ENCODE data around the gene DNAH10. TPM values are rescaled to one million over a fixed set of nuclear protein-coding genes. Genes with fewer than 3 reads are reported as not detected.

Gene DNAH10
- total RNA-seq, 2 experiments from 2014 or later: 0.11 to 0.19 TPM

DNA sequence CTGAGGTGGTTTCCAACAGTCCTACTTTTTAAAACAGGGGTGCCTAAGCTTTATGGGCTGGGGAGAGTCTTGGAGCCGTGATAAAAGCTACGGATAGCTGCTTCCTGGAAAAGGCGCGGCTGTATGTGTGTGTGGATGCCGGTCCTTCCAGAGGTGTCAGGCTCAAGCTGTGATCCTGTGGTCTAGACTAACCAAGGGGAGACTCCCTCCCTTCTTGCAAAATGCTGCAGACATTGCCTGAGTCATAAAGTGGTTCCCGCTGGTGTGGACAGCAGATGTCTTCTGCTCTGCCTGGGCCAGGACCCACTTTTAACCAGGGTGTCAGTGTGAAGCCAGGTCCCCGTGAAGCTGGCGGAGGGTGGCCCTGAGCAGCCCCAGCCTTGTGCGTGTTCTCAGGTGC, 172.7 kb downstream of the DNAH10 start:
- ChIA-PET CTCF (ENCODE audit: unreplicated experiment) (no interaction called here), POLR2A (no interaction called here)
- Histone ChIP-seq H3K27ac (ENCODE audit: low read depth, low read length, poor library complexity, severe bottlenecking) (no peak overlapping the region), H3K4me3 (ENCODE audit: low read depth, low read length, poor library complexity, severe bottlenecking) (no peak overlapping the region), H4K20me1 (ENCODE audit: insufficient read depth, low read length) (no peaks in the 10 kb centered on the region), H3K4me1 (ENCODE audit: insufficient read depth, low read length, poor library complexity, severe bottlenecking) (no peaks in the 10 kb centered on the region), H2AFZ (ENCODE audit: low read length) (no peak overlapping the region), H3K4me2 (ENCODE audit: low read length) (no peak overlapping the region), H3K9me2 (ENCODE audit: insufficient read depth, low read length) (no peaks in the 10 kb centered on the region), H3K79me2 (ENCODE audit: insufficient read depth, low read depth, low read length) (no peaks in the 10 kb centered on the region), H3K36me3 (ENCODE audit: insufficient read depth, low read length) (no peaks in the 10 kb centered on the region), H3K9me3 (ENCODE audit: low read length) (no peaks in the 10 kb centered on the region)
- TF ChIP-seq EZH2phosphoT487 (IDR thresholded peaks at IDR 0.05; ENCODE audit: borderline replicate concordance, low read depth, low read length): no peak
- TF ChIP-seq, protein P1, sequence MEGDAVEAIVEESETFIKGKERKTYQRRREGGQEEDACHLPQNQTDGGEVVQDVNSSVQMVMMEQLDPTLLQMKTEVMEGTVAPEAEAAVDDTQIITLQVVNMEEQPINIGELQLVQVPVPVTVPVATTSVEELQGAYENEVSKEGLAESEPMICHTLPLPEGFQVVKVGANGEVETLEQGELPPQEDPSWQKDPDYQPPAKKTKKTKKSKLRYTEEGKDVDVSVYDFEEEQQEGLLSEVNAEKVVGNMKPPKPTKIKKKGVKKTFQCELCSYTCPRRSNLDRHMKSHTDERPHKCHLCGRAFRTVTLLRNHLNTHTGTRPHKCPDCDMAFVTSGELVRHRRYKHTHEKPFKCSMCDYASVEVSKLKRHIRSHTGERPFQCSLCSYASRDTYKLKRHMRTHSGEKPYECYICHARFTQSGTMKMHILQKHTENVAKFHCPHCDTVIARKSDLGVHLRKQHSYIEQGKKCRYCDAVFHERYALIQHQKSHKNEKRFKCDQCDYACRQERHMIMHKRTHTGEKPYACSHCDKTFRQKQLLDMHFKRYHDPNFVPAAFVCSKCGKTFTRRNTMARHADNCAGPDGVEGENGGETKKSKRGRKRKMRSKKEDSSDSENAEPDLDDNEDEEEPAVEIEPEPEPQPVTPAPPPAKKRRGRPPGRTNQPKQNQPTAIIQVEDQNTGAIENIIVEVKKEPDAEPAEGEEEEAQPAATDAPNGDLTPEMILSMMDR (conservative IDR thresholded peaks at IDR 0.05; ENCODE audit: low read length): no peak
- no TSS peak for BruUV-seq (replicated peaks)
- intact Hi-C loops (cut with micrococcal nuclease; ENCODE audit: unreplicated experiment): no loop called here
- DNase-seq (ENCODE audit: low spot score): no peak

GRCh38 chr12:123935956-123936355, 173.9 kb downstream of the DNAH10 start:
- POLR2A ChIA-PET: no interaction called here
- Histone ChIP-seq H3K4me2 (ENCODE audit: low read length) (no peak overlapping the region), H3K36me3 (ENCODE audit: insufficient read depth, low read length) (no peaks in the 10 kb centered on the region), H3K9me2 (ENCODE audit: insufficient read depth, low read length) (no peaks in the 10 kb centered on the region), H2AFZ (ENCODE audit: low read length) (no peak overlapping the region), H3K4me3 (ENCODE audit: low read depth, low read length, poor library complexity, severe bottlenecking) (no peak overlapping the region), H3K9me3 (ENCODE audit: low read length) (no peaks in the 10 kb centered on the region), H4K20me1 (ENCODE audit: insufficient read depth, low read length) (no peaks in the 10 kb centered on the region), H3K27ac (ENCODE audit: low read depth, low read length, poor library complexity, severe bottlenecking) (no peak overlapping the region), H3K4me1 (ENCODE audit: insufficient read depth, low read length, poor library complexity, severe bottlenecking) (no peaks in the 10 kb centered on the region), H3K79me2 (ENCODE audit: insufficient read depth, low read depth, low read length) (no peaks in the 10 kb centered on the region)
- no TSS peak for BruUV-seq (replicated peaks)
- TF ChIP-seq EZH2phosphoT487 (IDR thresholded peaks at IDR 0.05; ENCODE audit: borderline replicate concordance, low read depth, low read length): no peak
- TF ChIP-seq, protein P1 (conservative IDR thresholded peaks at IDR 0.05; ENCODE audit: low read length): no peak
- intact Hi-C loops (cut with micrococcal nuclease; ENCODE audit: unreplicated experiment): no loop called here
- CTCF ChIA-PET (ENCODE audit: unreplicated experiment): no interaction called here
- no peak for DNase-seq (ENCODE audit: low spot score)

GRCh38 chr12:123936471-123936870, 174.4 kb downstream of the DNAH10 start:
- Histone ChIP-seq H2AFZ (ENCODE audit: low read length) (no peak overlapping the region), H3K9me2 (ENCODE audit: insufficient read depth, low read length) (no peaks in the 10 kb centered on the region), H3K4me2 (ENCODE audit: low read length) (no peak overlapping the region), H4K20me1 (ENCODE audit: insufficient read depth, low read length) (no peaks in the 10 kb centered on the region), H3K36me3 (ENCODE audit: insufficient read depth, low read length) (no peaks in the 10 kb centered on the region), H3K27ac (ENCODE audit: low read depth, low read length, poor library complexity, severe bottlenecking) (no peak overlapping the region), H3K4me3 (ENCODE audit: low read depth, low read length, poor library complexity, severe bottlenecking) (no peak overlapping the region), H3K9me3 (ENCODE audit: low read length) (no peaks in the 10 kb centered on the region), H3K79me2 (ENCODE audit: insufficient read depth, low read depth, low read length) (no peaks in the 10 kb centered on the region), H3K4me1 (ENCODE audit: insufficient read depth, low read length, poor library complexity, severe bottlenecking) (no peaks in the 10 kb centered on the region)
- CTCF ChIA-PET (ENCODE audit: unreplicated experiment): no interaction called here
- no TSS peak for BruUV-seq (replicated peaks)
- POLR2A ChIA-PET: no interaction called here
- DNase-seq (ENCODE audit: low spot score): no peak
- intact Hi-C loops (cut with micrococcal nuclease; ENCODE audit: unreplicated experiment): no loop called here
- TF ChIP-seq, protein P1 (conservative IDR thresholded peaks at IDR 0.05; ENCODE audit: low read length): no peak
- no peak for TF ChIP-seq EZH2phosphoT487 (IDR thresholded peaks at IDR 0.05; ENCODE audit: borderline replicate concordance, low read depth, low read length)
